Measurements from ENCODE around the gene APLP2.

- TF ChIP-seq CTCF (IDR thresholded peaks at IDR 0.05): no peak
- TF ChIP-seq ZFX (IDR thresholded peaks at IDR 0.05; ENCODE audit: borderline replicate concordance): no peak
Measured at GRCh38 chr11:130123414-130124040, 53.8 kb downstream of the APLP2 start.
